ENCODE measurements around the gene ARHGAP8.

ARHGAP8 gene

GRCh38 chr22:44780876-44781449 is 28.6 kb downstream of the ARHGAP8 start:
- H3K4me3 ChIP-seq (ENCODE audit: low read depth, low read length): no peak overlapping the region
- no peak for DNase-seq (ENCODE audit: low read depth)
- TF ChIP-seq CTCF (IDR thresholded peaks at IDR 0.05; ENCODE audit: control insufficient read depth, extremely low read depth, insufficient read depth): no peak

GRCh38 chr22:44782363-44782963 is 30.1 kb downstream of the ARHGAP8 start:
- H3K4me3 ChIP-seq (ENCODE audit: low read depth, low read length): no peak overlapping the region
- no peak for DNase-seq (ENCODE audit: low read depth)
- TF ChIP-seq CTCF (IDR thresholded peaks at IDR 0.05; ENCODE audit: control insufficient read depth, extremely low read depth, insufficient read depth): no peak

- no peak for TF ChIP-seq CTCF (IDR thresholded peaks at IDR 0.05; ENCODE audit: control insufficient read depth, extremely low read depth, insufficient read depth)
- H3K4me3 ChIP-seq (ENCODE audit: low read depth, low read length): no peak overlapping the region
Observed at GRCh38 chr22:44783091-44783490, 30.7 kb downstream of the ARHGAP8 start.

DNA sequence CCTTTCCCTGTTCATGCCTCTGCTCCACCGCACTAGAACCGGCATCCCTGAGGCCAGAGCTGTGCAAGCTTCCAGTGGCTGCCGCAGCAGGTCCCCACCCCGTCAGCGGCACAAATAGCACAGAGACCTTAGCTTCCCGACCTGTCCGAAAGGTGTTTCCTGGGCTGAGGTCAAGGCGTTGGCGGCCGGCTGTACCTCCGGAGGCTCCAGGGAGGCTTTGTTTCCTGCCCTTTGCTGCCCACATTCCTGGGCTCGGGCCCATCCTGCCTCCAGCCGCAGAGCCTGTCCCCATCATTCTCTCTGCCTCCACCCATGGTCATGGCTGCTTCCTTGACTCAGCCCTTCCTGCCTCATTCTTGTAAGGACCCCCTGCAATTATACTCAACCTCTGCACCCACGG is 31.2 kb downstream of the ARHGAP8 start:
- DNase-seq (ENCODE audit: low read depth): no peak
- TF ChIP-seq CTCF (IDR thresholded peaks at IDR 0.05; ENCODE audit: control insufficient read depth, extremely low read depth, insufficient read depth): no peak
- H3K4me3 ChIP-seq (ENCODE audit: low read depth, low read length): no peak overlapping the region

More at GRCh38 chr22:44783091-44783490, 30.7 kb downstream of the ARHGAP8 start:
- no peak for DNase-seq (ENCODE audit: low read depth)

GRCh38 chr22:44786136-44786535 is 33.8 kb downstream of the ARHGAP8 start:
- no peak for TF ChIP-seq CTCF (IDR thresholded peaks at IDR 0.05; ENCODE audit: control insufficient read depth, extremely low read depth, insufficient read depth)
- H3K4me3 ChIP-seq (ENCODE audit: low read depth, low read length): no peak overlapping the region
- no peak for DNase-seq (ENCODE audit: low read depth)

- no peak overlapping the region for H3K4me3 ChIP-seq (ENCODE audit: low read depth, low read length)
- no peak for DNase-seq (ENCODE audit: low read depth)
- TF ChIP-seq CTCF (IDR thresholded peaks at IDR 0.05; ENCODE audit: control insufficient read depth, extremely low read depth, insufficient read depth): no peak
Observed at GRCh38 chr22:44786610-44787009, 34.2 kb downstream of the ARHGAP8 start.

DNA sequence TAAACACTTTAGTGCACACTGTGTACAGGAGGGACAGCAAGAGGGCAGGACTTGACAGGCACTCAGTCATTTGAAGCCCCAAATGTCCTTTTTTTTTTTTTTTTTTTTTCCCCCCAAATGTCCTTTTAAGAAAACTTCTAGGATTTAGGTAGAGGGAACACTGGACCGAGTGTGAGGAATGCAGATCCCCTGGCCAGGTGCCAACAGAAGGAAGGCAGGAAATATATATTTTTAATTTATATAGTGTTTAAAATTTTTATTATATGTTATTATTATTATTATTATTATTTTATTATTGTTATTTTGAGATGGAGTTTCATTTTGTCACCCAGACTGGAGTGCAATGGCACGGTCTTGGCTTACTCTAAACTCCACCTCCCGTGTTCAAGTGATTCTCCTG is 35.5 kb downstream of the ARHGAP8 start:
- no peak overlapping the region for H3K4me3 ChIP-seq (ENCODE audit: low read depth, low read length)
- TF ChIP-seq CTCF (IDR thresholded peaks at IDR 0.05; ENCODE audit: control insufficient read depth, extremely low read depth, insufficient read depth): no peak
- DNase-seq (ENCODE audit: low read depth): no peak

Data from LNCaP clone FGC (cell line).